Regular cardiac myocyte (primary cell): ENCODE data around the gene ZNF761. TPM values are rescaled to one million over a fixed set of nuclear protein-coding genes. Genes with fewer than 3 reads are reported as not detected.

Source experiments
- total RNA-seq: library from RNA; depleted of rRNA; stranded (reverse); fragments of >200 nt; gene quantifications from 2 replicates; pipeline ENCODE4 v1.2.3, GENCODE V29; 2014

ZNF761 gene
- 11.7 and 17.5 TPM in 2 replicates for total RNA-seq

GRCh38 chr19:53431399-53432087, at the start of gene ZNF761:
Gene ZNF761 (plus strand): TSS chr19:53431984. CDS start chr19:53447269, 15,285 bp downstream.

GRCh38 chr19:53394974-53395839, 36.6 kb upstream of the ZNF761 start, which contains the start of gene ZNF765:
Gene ZNF765 (plus strand): TSS chr19:53395149. CDS start chr19:53398016, 2,867 bp downstream.

DNA sequence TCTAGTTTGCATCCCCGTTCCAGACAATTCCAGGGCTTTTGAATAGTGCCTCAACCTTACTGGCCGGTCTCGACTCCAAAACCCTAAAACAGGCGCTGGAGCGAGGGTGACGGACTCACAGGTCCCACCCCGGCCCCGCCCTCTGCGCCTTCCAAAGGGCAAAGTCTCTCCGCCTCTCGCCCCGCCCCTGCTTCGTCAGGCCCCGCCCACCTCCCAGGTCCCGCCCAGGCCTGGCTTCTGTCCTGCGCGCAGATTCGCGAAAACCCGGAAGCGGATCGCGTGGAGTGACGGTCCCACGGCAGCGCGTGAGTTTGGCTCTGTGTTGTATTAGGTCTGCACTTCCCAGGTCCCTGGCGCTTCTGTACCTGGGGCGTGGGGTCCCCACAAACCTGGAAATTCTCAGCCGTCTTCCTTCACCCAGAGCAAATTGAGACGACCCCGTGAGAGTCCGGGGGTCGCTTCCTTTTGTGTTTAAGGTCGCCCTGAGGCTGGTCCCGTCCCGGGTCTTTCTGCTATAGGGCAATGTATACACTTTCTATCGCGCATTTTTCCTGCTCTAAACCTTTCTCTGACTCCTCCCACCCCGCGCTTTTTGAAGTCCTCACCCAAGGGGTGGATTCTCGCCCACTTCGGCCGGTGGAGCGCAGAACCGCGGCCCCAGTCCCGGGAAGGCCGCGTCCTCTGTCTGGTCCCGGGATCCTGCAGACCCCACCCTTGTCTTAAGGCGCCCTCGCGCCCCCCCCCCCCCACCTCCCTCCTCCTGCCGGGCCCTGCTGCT, 35.9 kb downstream of the ZNF761 start, which contains the start of gene ZNF813:
Gene ZNF813, plus strand, starts transcription at position 249 of the 778 bp plus-strand sequence. CDS start 16,090 bp downstream, outside the sequence.

Other genes with a start within 250 kb of the ZNF761 start
- gene ZNF665, start 238.6 kb upstream of the ZNF761 start, total RNA-seq: 3.6 and 6.8 TPM in 2 replicates
- 9.4 and 19.2 TPM in 2 replicates for gene ZNF677, start 177.1 kb upstream of the ZNF761 start, total RNA-seq
- gene VN1R2, start 173.7 kb upstream of the ZNF761 start, total RNA-seq: not detected in 2 replicates
- gene VN1R4, start 164.3 kb upstream of the ZNF761 start, total RNA-seq: not detected in 2 replicates
- gene ZNF845, start 98.2 kb upstream of the ZNF761 start, total RNA-seq: 9.6 and 9.9 TPM in 2 replicates
- gene ZNF525, start 66.3 kb upstream of the ZNF761 start, total RNA-seq: 6.9 and 12.7 TPM in 2 replicates
- 14.6 and 16.6 TPM in 2 replicates for gene ZNF765, start 36.8 kb upstream of the ZNF761 start, total RNA-seq
- gene ZNF813, start 35.7 kb downstream of the ZNF761 start, total RNA-seq: 4.2 and 4.4 TPM in 2 replicates
- gene ZNF331, start 106.2 kb downstream of the ZNF761 start, total RNA-seq: 9.6 and 17.5 TPM in 2 replicates
- not detected in 2 replicates for gene DPRX, start 200.0 kb downstream of the ZNF761 start, total RNA-seq